T-helper 2 cell treated with Interferon-gamma antibody and Interleukin-4, amounts not matched to agents 5 μg/mL and 100 μg/mL, for 36 hours (primary cell): ENCODE results near the gene SMAD2.
"Not testable (repeated sequence)": the region's sequence is repeated elsewhere in the genome, so short reads cannot be mapped to it uniquely, and the experiment has no call there.

Experiments
- DNase-seq: peaks from one replicate; pipeline ENCODE4 v3.0.0; 2021; ENCODE audit warnings: low spot score
- H3K27ac Mint-ChIP-seq: one replicate; pipeline ENCODE4 v1.8.0; 2021; ENCODE audit warnings: mild to moderate bottlenecking, mixed read lengths
- H3K27me3 Mint-ChIP-seq: one replicate; pipeline ENCODE4 v1.8.0; 2021; ENCODE audit warnings: low read depth, mixed read lengths
- H3K36me3 Mint-ChIP-seq: one replicate; pipeline ENCODE4 v1.8.0; 2021; ENCODE audit warnings: low read depth, mixed read lengths
- H3K4me1 Mint-ChIP-seq: one replicate; pipeline ENCODE4 v1.8.0; 2021; ENCODE audit warnings: low read depth, mixed read lengths
- H3K4me3 Mint-ChIP-seq: one replicate; pipeline ENCODE4 v1.8.0; 2022; ENCODE audit warnings: mild to moderate bottlenecking, moderate library complexity, mixed read lengths
- H3K9me3 Mint-ChIP-seq: one replicate; pipeline ENCODE4 v1.8.0; 2021; ENCODE audit warnings: mixed read lengths

Gene SMAD2

GRCh38 chr18:47771922-47772321 lies 158.5 kb downstream of the SMAD2 start:
- no peaks in the 10 kb centered on the region for H3K27me3 Mint-ChIP-seq
- no peaks in the 10 kb centered on the region for H3K9me3 Mint-ChIP-seq
- no peak overlapping the region for H3K4me3 Mint-ChIP-seq
- H3K27ac Mint-ChIP-seq, result no peak overlapping the region
- no peak for DNase-seq
- no peaks in the 10 kb centered on the region for H3K36me3 Mint-ChIP-seq
- no peaks in the 10 kb centered on the region for H3K4me1 Mint-ChIP-seq

GRCh38 chr18:47767699-47768098 lies 162.8 kb downstream of the SMAD2 start:
- no peak for DNase-seq
- Mint-ChIP-seq H3K27ac (no peak overlapping the region), H3K27me3 (peaks cover 25% of the 10 kb centered on the region), H3K9me3 (no peaks in the 10 kb centered on the region), H3K4me1 (no peaks in the 10 kb centered on the region), H3K36me3 (no peaks in the 10 kb centered on the region), H3K4me3 (no peak overlapping the region)

- H3K27ac Mint-ChIP-seq, H3K9me3 Mint-ChIP-seq, H3K4me3 Mint-ChIP-seq, H3K36me3 Mint-ChIP-seq, H3K4me1 Mint-ChIP-seq, DNase-seq: not testable (repeated sequence)
- H3K27me3 Mint-ChIP-seq, result peaks cover 29% of the 10 kb centered on the region
Observed at GRCh38 chr18:47767198-47767597, 163.3 kb downstream of the SMAD2 start.
